DOHH2 (cell line): ENCODE results near the gene RUSC2.

Experiments used
- CTCF ChIP-seq: fragments of 200-600 bp; sonication (generic); IDR thresholded peaks from one replicate; pipeline ENCODE4 v1.5.1; 2014; ENCODE audit warnings: antibody characterized with exemption, mild to moderate bottlenecking, low read depth, low read length; ENCODE audit not compliant: poor library complexity, severe bottlenecking
- EZH2phosphoT487 ChIP-seq: fragments of 200-600 bp; sonication (generic); IDR thresholded peaks from 2 replicates; pipeline ENCODE4 v1.6.1; 2017; ENCODE audit warnings: borderline replicate concordance, mild to moderate bottlenecking, antibody characterized with exemption, low read length, moderate library complexity, mixed read lengths

DNA sequence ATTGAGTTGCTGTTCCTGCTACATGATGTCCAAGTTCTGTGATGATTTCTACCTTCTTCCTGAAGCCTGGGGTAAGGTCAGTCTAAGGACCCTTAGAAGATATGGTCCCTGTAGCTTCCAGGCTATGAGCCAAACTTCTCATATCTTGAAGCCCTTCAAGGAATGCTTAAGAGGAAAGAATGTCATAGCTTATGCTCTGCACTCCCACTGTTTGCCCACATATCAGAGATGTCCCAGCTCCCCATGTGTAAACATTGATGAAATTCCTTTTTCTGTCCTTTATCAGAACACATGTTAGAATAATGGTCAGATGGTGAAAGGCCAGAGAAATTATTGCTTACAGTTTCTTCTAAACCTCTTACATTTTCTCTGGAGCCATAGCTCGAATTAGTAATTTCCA is 41.4 kb upstream of the RUSC2 start:
- TF ChIP-seq CTCF: no peak
- TF ChIP-seq EZH2phosphoT487: no peak
